CD4-positive, alpha-beta T cell treated with Interleukin-15 for 1 hour (primary cell): ENCODE results near the gene MTM1.

Source experiments
- DNase-seq: peaks from one replicate; pipeline ENCODE4 v3.0.0-alpha.2; 2020

Gene MTM1

GRCh38 chrX:150683536-150684146, 115.2 kb downstream of the MTM1 start:
- no peak for DNase-seq

- no peak for DNase-seq
Measured at GRCh38 chrX:150688911-150689451, 120.6 kb downstream of the MTM1 start.

- DNase-seq, result no peak
Measured at GRCh38 chrX:150690126-150690525, 121.7 kb downstream of the MTM1 start.

GRCh38 chrX:150692296-150692695, 123.9 kb downstream of the MTM1 start:
- DNase-seq, result no peak

- peak; percentile 54 for DNase-seq
Measured at GRCh38 chrX:150692831-150693724, 124.7 kb downstream of the MTM1 start, which contains the start of gene MTMR1. Gene MTMR1, plus strand, starts transcription at chrX:150693396. Its CDS starts 135 bp downstream, at chrX:150693531.

- DNase-seq, result peak; percentile 80
Measured at GRCh38 chrX:150693725-150694574, 125.5 kb downstream of the MTM1 start.

- DNase-seq, result peak; percentile 47
Measured at GRCh38 chrX:150694738-150695410, 126.5 kb downstream of the MTM1 start.

- no peak for DNase-seq
Measured at GRCh38 chrX:150696331-150696730, 127.9 kb downstream of the MTM1 start.

- DNase-seq, result no peak
Measured at GRCh38 chrX:150696866-150697265, 128.4 kb downstream of the MTM1 start.

- DNase-seq, result no peak
Measured at GRCh38 chrX:150697641-150698040, 129.2 kb downstream of the MTM1 start.

GRCh38 chrX:150698981-150699380, 130.6 kb downstream of the MTM1 start:
- DNase-seq, result no peak

- DNase-seq, result no peak
Measured at GRCh38 chrX:150700107-150700506, 131.7 kb downstream of the MTM1 start.

GRCh38 chrX:150701377-150701776, 133.0 kb downstream of the MTM1 start:
- no peak for DNase-seq

GRCh38 chrX:150702966-150703694, 134.7 kb downstream of the MTM1 start:
- DNase-seq, result no peak

- DNase-seq, result no peak
Measured at GRCh38 chrX:150703695-150703974, 135.2 kb downstream of the MTM1 start.

GRCh38 chrX:150704030-150704613, 135.7 kb downstream of the MTM1 start:
- DNase-seq, result no peak

GRCh38 chrX:150712619-150713018, 144.2 kb downstream of the MTM1 start:
- no peak for DNase-seq

- no peak for DNase-seq
Measured at GRCh38 chrX:150715184-150715583, 146.8 kb downstream of the MTM1 start.

- no peak for DNase-seq
Measured at GRCh38 chrX:150719621-150720020, 151.2 kb downstream of the MTM1 start.
